Mesendoderm (in vitro differentiated cells): ENCODE measurements around the gene TSSK1B. TPM values are rescaled to one million over a fixed set of nuclear protein-coding genes. Genes with fewer than 3 reads are reported as not detected.
A peak's percentile ranks its signal among the peaks of the same experiment; 100 is the strongest.

ENCODE experiments used
- DNase-seq: peaks from one replicate; pipeline ENCODE4 v3.0.0; 2013
- H2AK5ac ChIP-seq: 2 replicates; pipeline ENCODE4 v1.6.1; 2013; ENCODE audit warnings: low read length, inconsistent platforms
- H2BK120ac ChIP-seq: 2 replicates; pipeline ENCODE4 v1.6.1; 2013; ENCODE audit warnings: low read depth, mild to moderate bottlenecking, low read length, moderate library complexity, mixed read lengths
- H2BK15ac ChIP-seq: replicated peaks from 2 replicates; pipeline ENCODE4 v1.6.1; 2013; ENCODE audit warnings: low read depth, mild to moderate bottlenecking, moderate library complexity
- H2BK5ac ChIP-seq: 2 replicates; pipeline ENCODE4 v1.6.1; 2013; ENCODE audit warnings: low read length, inconsistent platforms
- H3K18ac ChIP-seq: 2 replicates; pipeline ENCODE4 v1.6.1; 2013; ENCODE audit warnings: mild to moderate bottlenecking, low read length, mixed read lengths
- H3K23ac ChIP-seq: one replicate; pipeline ENCODE4 v1.6.1; 2013; ENCODE audit warnings: low read length
- H3K27ac ChIP-seq: 2 replicates; pipeline ENCODE4 v1.5.1; 2013; ENCODE audit warnings: low read depth, mild to moderate bottlenecking, inconsistent platforms, low read length, moderate library complexity
- H3K27me3 ChIP-seq: 2 replicates; pipeline ENCODE4 v1.6.1; 2013; ENCODE audit warnings: low read length, control low read depth, mild to moderate bottlenecking, inconsistent platforms; ENCODE audit not compliant: insufficient read depth, poor library complexity
- H3K36me3 ChIP-seq: 2 replicates; pipeline ENCODE4 v1.6.1; 2013; ENCODE audit warnings: low read length, inconsistent platforms; ENCODE audit not compliant: control insufficient read depth, insufficient read depth
- H3K4ac ChIP-seq: one replicate; pipeline ENCODE4 v1.6.1; 2013; ENCODE audit warnings: low read depth, mild to moderate bottlenecking, low read length, moderate library complexity
- H3K4me1 ChIP-seq: 2 replicates; pipeline ENCODE4 v1.6.1; 2013; ENCODE audit warnings: low read depth, low read length, inconsistent platforms; ENCODE audit not compliant: control insufficient read depth
- H3K4me2 ChIP-seq: 2 replicates; pipeline ENCODE4 v1.6.1; 2013; ENCODE audit warnings: low read length
- H3K4me3 ChIP-seq: 2 replicates; pipeline ENCODE4 v1.5.1; 2013; ENCODE audit warnings: mild to moderate bottlenecking, low read length
- H3K56ac ChIP-seq: one replicate; pipeline ENCODE4 v1.6.1; 2013; ENCODE audit warnings: low read length
- H3K79me1 ChIP-seq: 2 replicates; pipeline ENCODE4 v1.6.1; 2013; ENCODE audit warnings: low read length, inconsistent platforms
- H3K79me2 ChIP-seq: 2 replicates; pipeline ENCODE4 v1.6.1; 2013; ENCODE audit warnings: mild to moderate bottlenecking, low read length; ENCODE audit not compliant: control insufficient read depth, insufficient read depth
- H3K9ac ChIP-seq: 2 replicates; pipeline ENCODE4 v1.6.1; 2013; ENCODE audit warnings: low read length, inconsistent platforms
- H4K5ac ChIP-seq: one replicate; pipeline ENCODE4 v1.6.1; 2013; ENCODE audit warnings: low read length
- H4K8ac ChIP-seq: one replicate; pipeline ENCODE4 v1.6.1; 2013; ENCODE audit warnings: low read depth, mild to moderate bottlenecking, control low read depth, low read length, moderate library complexity
- WGBS: extraction: QIAGEN DNeasy Blood & Tissue Kit; methylation state at CpG from one replicate; pipeline ENCODE4 v1.1.7; 2013; ENCODE audit warnings: low lambda C conversion rate, missing lambda C conversion rate; ENCODE audit not compliant: insufficient coverage; ENCODE audit errors: extremely low coverage; 5-methylcytosine and 5-hydroxymethylcytosine counted together
- polyA plus RNA-seq, 2 experiments: library from polyadenylated mRNA; stranded (reverse); fragments of 200-250 nt; gene quantifications; one replicate each; pipeline ENCODE4 v1.2.3, GENCODE V29; 2013

Gene TSSK1B, protein sequence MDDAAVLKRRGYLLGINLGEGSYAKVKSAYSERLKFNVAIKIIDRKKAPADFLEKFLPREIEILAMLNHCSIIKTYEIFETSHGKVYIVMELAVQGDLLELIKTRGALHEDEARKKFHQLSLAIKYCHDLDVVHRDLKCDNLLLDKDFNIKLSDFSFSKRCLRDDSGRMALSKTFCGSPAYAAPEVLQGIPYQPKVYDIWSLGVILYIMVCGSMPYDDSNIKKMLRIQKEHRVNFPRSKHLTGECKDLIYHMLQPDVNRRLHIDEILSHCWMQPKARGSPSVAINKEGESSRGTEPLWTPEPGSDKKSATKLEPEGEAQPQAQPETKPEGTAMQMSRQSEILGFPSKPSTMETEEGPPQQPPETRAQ
- not detected for polyA plus RNA-seq (2013, experiment 1 of 2)
- polyA plus RNA-seq (2013, experiment 2 of 2), result not detected

GRCh38 chr5:113434889-113435288 lies at the start of gene TSSK1B:
Gene TSSK1B (minus strand): TSS chr5:113434989. CDS start chr5:113434839, 150 bp downstream.
- Histone ChIP-seq H3K79me1 (no peaks in the 10 kb centered on the region), H3K4me3 (no peak within 1 kb of the TSS), H2BK120ac (no peak within 1 kb of the TSS), H4K5ac (no peak within 1 kb of the TSS), H3K18ac (no peak within 1 kb of the TSS), H3K56ac (no peak within 1 kb of the TSS), H2BK5ac (no peak within 1 kb of the TSS), H3K27me3 (no peaks in the 10 kb centered on the region), H3K9ac (no peak within 1 kb of the TSS), H2AK5ac (no peak within 1 kb of the TSS), H4K8ac (no peak within 1 kb of the TSS), H3K4me1 (no peaks in the 10 kb centered on the region), H3K23ac (no peak within 1 kb of the TSS), H3K36me3 (no peaks in the 10 kb centered on the region), H3K27ac (no peak within 1 kb of the TSS), H3K79me2 (no peaks in the 10 kb centered on the region), H3K4ac (no peak within 1 kb of the TSS), H2BK15ac (no peak within 1 kb of the TSS), H3K4me2 (no peak within 1 kb of the TSS)
- DNase-seq, result no peak
- no CpG with 5 or more reads among the region's 3 CpGs for WGBS

- no peak overlapping the region for H3K4me3 ChIP-seq
- H3K27ac ChIP-seq, result no peak overlapping the region
- no peaks in the 10 kb centered on the region for H3K79me2 ChIP-seq
- H3K56ac ChIP-seq, result no peak overlapping the region
- H3K79me1 ChIP-seq, result no peaks in the 10 kb centered on the region
- H3K36me3 ChIP-seq, result no peaks in the 10 kb centered on the region
- H2AK5ac ChIP-seq, result no peak overlapping the region
- no peak overlapping the region for H2BK15ac ChIP-seq
- H2BK120ac ChIP-seq, result no peak overlapping the region
- no peak for DNase-seq
- no peak overlapping the region for H3K4ac ChIP-seq
- H4K8ac ChIP-seq, result no peak overlapping the region
- H2BK5ac ChIP-seq, result no peak overlapping the region
- no CpG with 5 or more reads among the region's 5 CpGs for WGBS
- no peak overlapping the region for H3K9ac ChIP-seq
- H3K4me2 ChIP-seq, result no peak overlapping the region
- no peaks in the 10 kb centered on the region for H3K4me1 ChIP-seq
- H3K23ac ChIP-seq, result no peak overlapping the region
- H3K18ac ChIP-seq, result no peak overlapping the region
- no peaks in the 10 kb centered on the region for H3K27me3 ChIP-seq
- no peak overlapping the region for H4K5ac ChIP-seq
Observed at GRCh38 chr5:113480243-113480642, 45.5 kb upstream of the TSSK1B start.

- Histone ChIP-seq H3K18ac (no peak overlapping the region), H2AK5ac (no peak overlapping the region), H4K5ac (no peak overlapping the region), H3K27me3 (no peaks in the 10 kb centered on the region), H3K4me3 (no peak overlapping the region), H3K36me3 (no peaks in the 10 kb centered on the region), H4K8ac (no peak overlapping the region), H3K4me1 (no peaks in the 10 kb centered on the region), H3K79me1 (no peaks in the 10 kb centered on the region), H2BK120ac (no peak overlapping the region), H3K4me2 (no peak overlapping the region), H3K27ac (no peak overlapping the region), H3K4ac (no peak overlapping the region), H3K9ac (no peak overlapping the region), H3K79me2 (no peaks in the 10 kb centered on the region), H3K23ac (no peak overlapping the region), H2BK5ac (no peak overlapping the region), H2BK15ac (no peak overlapping the region), H3K56ac (no peak overlapping the region)
- DNase-seq, result peak; percentile 77
- WGBS, result no CpG with 5 or more reads among the region's 3 CpGs
Observed at GRCh38 chr5:113478691-113479090, 43.9 kb upstream of the TSSK1B start.

DNA sequence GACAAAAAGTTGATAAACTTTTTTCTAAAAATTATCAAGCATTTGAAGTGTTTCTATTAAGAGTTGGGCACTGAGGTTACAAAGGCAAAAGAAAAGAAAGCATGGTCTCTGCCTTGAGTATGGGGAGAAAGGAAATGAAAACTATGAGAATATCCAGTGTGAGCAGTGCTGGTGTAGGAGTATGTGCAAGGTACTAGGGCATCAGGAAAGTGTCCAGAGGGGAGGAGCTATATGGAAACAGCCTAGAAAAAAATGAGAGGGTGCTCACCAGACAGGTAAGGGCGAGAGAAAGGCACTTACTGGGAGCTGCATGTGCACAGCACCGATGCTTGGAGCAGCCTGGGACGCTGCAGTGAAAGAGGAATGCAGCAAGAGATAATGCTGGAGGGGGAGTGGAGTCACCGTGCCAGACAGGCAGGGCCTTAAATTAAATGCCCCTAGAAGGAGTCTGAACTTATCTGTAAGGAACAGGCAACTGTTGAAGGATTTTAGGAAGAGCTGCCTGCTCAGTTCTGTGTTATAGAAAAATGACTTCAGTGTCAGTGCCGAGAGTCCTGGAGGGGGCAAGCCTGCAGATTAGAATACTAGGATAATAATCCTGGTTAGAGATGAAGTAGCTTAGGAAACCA lies 39.4 kb upstream of the TSSK1B start:
- H4K5ac ChIP-seq, result no peak overlapping the region
- H2AK5ac ChIP-seq, result no peak overlapping the region
- H3K23ac ChIP-seq, result no peak overlapping the region
- H3K4ac ChIP-seq, result no peak overlapping the region
- H3K56ac ChIP-seq, result no peak overlapping the region
- no peak overlapping the region for H2BK5ac ChIP-seq
- WGBS, result no CpG with 5 or more reads among the region's 5 CpGs
- H3K79me1 ChIP-seq, result no peaks in the 10 kb centered on the region
- H2BK120ac ChIP-seq, result no peak overlapping the region
- H3K36me3 ChIP-seq, result no peaks in the 10 kb centered on the region
- H3K4me1 ChIP-seq, result no peaks in the 10 kb centered on the region
- DNase-seq, result peak; percentile 57
- no peak overlapping the region for H2BK15ac ChIP-seq
- H3K4me3 ChIP-seq, result no peak overlapping the region
- H3K27me3 ChIP-seq, result no peaks in the 10 kb centered on the region
- no peak overlapping the region for H3K9ac ChIP-seq
- H3K18ac ChIP-seq, result no peak overlapping the region
- H3K4me2 ChIP-seq, result no peak overlapping the region
- no peak overlapping the region for H3K27ac ChIP-seq
- no peak overlapping the region for H4K8ac ChIP-seq
- H3K79me2 ChIP-seq, result no peaks in the 10 kb centered on the region

DNA sequence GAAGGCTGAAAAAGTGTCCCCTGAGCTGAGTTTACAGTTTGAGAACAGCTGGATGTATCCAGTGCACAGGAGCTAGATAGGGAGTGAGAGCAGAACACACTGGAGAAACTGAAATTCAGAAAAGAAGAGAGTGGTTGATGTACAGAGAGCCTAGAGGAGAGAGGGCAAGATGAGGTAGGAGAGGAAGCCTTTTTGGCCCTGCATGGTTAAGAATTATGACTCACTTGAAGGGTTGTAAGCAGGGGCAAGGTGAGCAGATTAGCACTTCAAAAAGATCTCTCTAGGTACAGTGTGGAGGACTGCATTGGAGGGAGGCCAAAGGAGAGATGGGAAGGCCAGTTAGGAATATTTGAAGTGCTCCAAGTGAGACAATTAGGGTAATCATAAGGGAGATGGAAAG lies 28.2 kb upstream of the TSSK1B start:
- Histone ChIP-seq H3K9ac (no peak overlapping the region), H2AK5ac (no peak overlapping the region), H3K36me3 (no peaks in the 10 kb centered on the region), H3K23ac (no peak overlapping the region), H3K4me3 (no peak overlapping the region), H2BK5ac (no peak overlapping the region), H2BK15ac (no peak overlapping the region), H2BK120ac (no peak overlapping the region), H3K4me2 (no peak overlapping the region), H3K27me3 (no peaks in the 10 kb centered on the region), H3K4me1 (no peaks in the 10 kb centered on the region), H3K79me2 (no peaks in the 10 kb centered on the region), H3K18ac (no peak overlapping the region), H3K56ac (no peak overlapping the region), H3K27ac (no peak overlapping the region), H4K8ac (no peak overlapping the region), H4K5ac (no peak overlapping the region), H3K79me1 (no peaks in the 10 kb centered on the region), H3K4ac (no peak overlapping the region)
- DNase-seq, result no peak
